Liver (tissue), 3 donors: ENCODE results near the gene GNG13.

Source experiments
- CTCF ChIP-seq: fragments of 150-350 bp; IDR thresholded peaks from 2 replicates; pipeline ENCODE4 v1.5.1; 2017; ENCODE audit warnings: improper control_type of control experiment, low read depth, low read length; ENCODE audit not compliant: missing input control
- FOXA1 ChIP-seq: IDR thresholded peaks from 2 replicates; pipeline ENCODE4 v1.6.1; 2016; ENCODE audit warnings: antibody characterized with exemption
- FOXA2 ChIP-seq: IDR thresholded peaks from 2 replicates; pipeline ENCODE4 v1.6.1; 2016; ENCODE audit warnings: antibody characterized with exemption
- GABPA ChIP-seq, 2 donors: IDR thresholded peaks in 1 of 2; conservative IDR thresholded peaks in 1 of 2; 2 replicates each; pipeline ENCODE4 v1.6.1; 2016; ENCODE audit warnings: antibody characterized with exemption in 2 of 2, mild to moderate bottlenecking in 1 of 2, moderate library complexity in 1 of 2
- HNF4A ChIP-seq, 2 donors: conservative IDR thresholded peaks; 2 replicates each; pipeline ENCODE4 v1.6.1; 2016; ENCODE audit warnings: antibody characterized with exemption in 2 of 2, mild to moderate bottlenecking in 2 of 2
- RXRA ChIP-seq, 2 donors: IDR thresholded peaks; 2 replicates each; pipeline ENCODE4 v1.6.1; 2017 to 2018; ENCODE audit warnings: antibody characterized with exemption in 2 of 2, mild to moderate bottlenecking in 1 of 2
- SP1 ChIP-seq: IDR thresholded peaks from 2 replicates; pipeline ENCODE4 v1.6.1; 2018; ENCODE audit warnings: antibody characterized with exemption, mild to moderate bottlenecking
- TAF1 ChIP-seq: conservative IDR thresholded peaks from 2 replicates; pipeline ENCODE4 v1.6.1; 2016; ENCODE audit warnings: antibody characterized with exemption, mild to moderate bottlenecking
- YY1 ChIP-seq: IDR thresholded peaks from 2 replicates; pipeline ENCODE4 v1.6.1; 2016; ENCODE audit warnings: antibody characterized with exemption, mild to moderate bottlenecking
- donor health status: healthy.
- donor health status: healthy.

GRCh38 chr16:799948-800833 is at the start of gene GNG13:
- TF ChIP-seq CTCF = no peak
- TF ChIP-seq YY1 = no peak
- TF ChIP-seq FOXA2 = no peak
- TF ChIP-seq RXRA (IDR thresholded peaks at IDR 0.05) = no peak
- TF ChIP-seq GABPA (IDR thresholded peaks at IDR 0.05 in 1 of 2, conservative IDR thresholded peaks at IDR 0.05 in 1 of 2) = no peak
- TF ChIP-seq HNF4A (conservative IDR thresholded peaks at IDR 0.05) = no peak
- TF ChIP-seq TAF1 = no peak
- no peak for TF ChIP-seq SP1
- TF ChIP-seq FOXA1 = no peak
